Activated effector memory CD4-positive, alpha-beta T cell treated with Interleukin-2 at 50 U/mL for 16 hours (primary cell): Measurements from ENCODE around the gene ZNF772.

Experiments
- DNase-seq: peaks from one replicate; pipeline ENCODE4 v3.0.0-alpha.2; 2020

The ZNF772 gene

GRCh38 chr19:57435062-57435978 is 42.0 kb downstream of the ZNF772 start, which contains the start of gene ZNF749:
Gene ZNF749, plus strand, starts transcription at chr19:57435325. Its CDS starts 254 bp downstream, at chr19:57435579.
- peak; percentile 94 for DNase-seq

- no peak for DNase-seq
These were observed 42.8 kb downstream of the ZNF772 start for GRCh38 chr19:57434386-57435061.

- no peak for DNase-seq
These were observed 56.3 kb downstream of the ZNF772 start for GRCh38 chr19:57421037-57421436.

- no peak for DNase-seq
These were observed 57.9 kb downstream of the ZNF772 start for GRCh38 chr19:57419439-57419838.
